RWPE1 (cell line): ENCODE measurements around the gene ARHGAP24.

Source experiments
- CTCF ChIA-PET: fragments of 350-600 bp; sonication (Branson Sonifier 250); formaldehyde crosslinking; extraction: SDS; loops from one replicate; lab custom pipeline; 2021; lab: Yijun Ruan, JAX
- POLR2A ChIA-PET: fragments of 400-600 bp; formaldehyde crosslinking; extraction: SDS; loops from one replicate; lab custom pipeline; 2020; ENCODE audit warnings: antibody characterized with exemption; ENCODE audit not compliant: low non-redundant PET; lab: Yijun Ruan, JAX
- DNase-seq: peaks from one replicate; pipeline ENCODE4 v3.0.0; 2012; ENCODE audit warnings: low spot score
- H3K27ac ChIP-seq: fragments of 450-650 bp; 2 replicates; pipeline ENCODE4 v1.5.1; 2017
- TF ChIP-seq, protein P1 (sequence below): fragments of 450-650 bp; conservative IDR thresholded peaks from 2 replicates; pipeline ENCODE4 v1.5.1; 2017; ENCODE audit warnings: low read depth, mild to moderate bottlenecking

The ARHGAP24 gene

DNA sequence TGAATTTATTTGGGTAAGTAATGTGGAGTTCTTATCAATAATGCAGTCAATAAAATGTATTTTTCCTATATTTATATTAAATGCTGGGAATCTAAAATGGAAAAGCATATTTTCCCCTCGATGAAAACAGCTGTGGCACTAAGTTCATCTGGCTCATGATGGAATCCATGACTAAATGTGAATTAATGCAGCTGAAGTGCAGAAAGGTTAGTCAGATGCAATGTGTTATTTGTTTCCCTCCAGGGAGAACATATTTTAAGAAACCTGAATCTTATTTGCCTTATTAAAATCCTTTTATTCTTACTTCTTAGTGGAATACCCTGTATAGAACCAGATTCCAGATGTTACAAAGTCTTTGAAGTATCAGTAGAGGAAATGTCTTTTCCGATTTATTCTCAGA is 247.9 kb downstream of the ARHGAP24 start:
- POLR2A ChIA-PET, result no interaction called here
- no peak for DNase-seq
- H3K27ac ChIP-seq, result no peak overlapping the region
- CTCF ChIA-PET, result no interaction called here
- TF ChIP-seq, protein P1, sequence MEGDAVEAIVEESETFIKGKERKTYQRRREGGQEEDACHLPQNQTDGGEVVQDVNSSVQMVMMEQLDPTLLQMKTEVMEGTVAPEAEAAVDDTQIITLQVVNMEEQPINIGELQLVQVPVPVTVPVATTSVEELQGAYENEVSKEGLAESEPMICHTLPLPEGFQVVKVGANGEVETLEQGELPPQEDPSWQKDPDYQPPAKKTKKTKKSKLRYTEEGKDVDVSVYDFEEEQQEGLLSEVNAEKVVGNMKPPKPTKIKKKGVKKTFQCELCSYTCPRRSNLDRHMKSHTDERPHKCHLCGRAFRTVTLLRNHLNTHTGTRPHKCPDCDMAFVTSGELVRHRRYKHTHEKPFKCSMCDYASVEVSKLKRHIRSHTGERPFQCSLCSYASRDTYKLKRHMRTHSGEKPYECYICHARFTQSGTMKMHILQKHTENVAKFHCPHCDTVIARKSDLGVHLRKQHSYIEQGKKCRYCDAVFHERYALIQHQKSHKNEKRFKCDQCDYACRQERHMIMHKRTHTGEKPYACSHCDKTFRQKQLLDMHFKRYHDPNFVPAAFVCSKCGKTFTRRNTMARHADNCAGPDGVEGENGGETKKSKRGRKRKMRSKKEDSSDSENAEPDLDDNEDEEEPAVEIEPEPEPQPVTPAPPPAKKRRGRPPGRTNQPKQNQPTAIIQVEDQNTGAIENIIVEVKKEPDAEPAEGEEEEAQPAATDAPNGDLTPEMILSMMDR, result no peak

DNA sequence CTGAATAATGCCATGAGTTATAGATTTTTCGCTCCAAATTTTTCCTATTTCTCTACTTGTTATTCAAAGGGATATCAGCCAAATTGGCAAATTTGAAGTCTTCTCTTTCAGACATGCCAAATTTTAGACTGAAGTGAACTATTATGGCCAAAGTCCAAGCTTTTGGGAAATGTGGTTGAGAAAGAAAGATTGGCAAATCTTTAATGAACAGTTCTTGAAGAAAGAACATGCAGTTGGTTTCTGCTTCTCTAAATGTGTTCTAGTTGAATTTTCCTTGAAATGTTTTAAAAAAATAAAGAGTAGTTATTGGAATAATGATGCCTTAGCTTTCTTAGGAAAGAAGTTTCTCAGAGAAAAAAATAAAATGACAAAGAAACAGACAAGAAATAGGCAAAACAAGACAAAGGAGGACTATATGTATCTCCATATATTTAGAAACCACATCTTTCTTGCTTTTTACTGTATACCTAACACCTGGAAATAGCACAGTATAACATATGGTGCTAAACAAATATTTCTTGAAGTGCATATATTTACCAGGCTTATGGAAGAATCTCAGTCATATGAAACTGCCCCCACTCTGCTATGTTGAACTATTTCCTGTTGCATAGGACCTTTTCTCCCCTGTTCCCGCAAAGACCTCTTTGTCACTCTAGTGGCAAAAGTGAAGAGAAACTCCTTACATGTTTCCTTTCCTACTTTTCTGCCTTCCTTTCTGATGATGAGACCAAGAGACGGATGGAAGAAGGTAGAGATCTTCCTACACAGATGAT is 250.0 kb downstream of the ARHGAP24 start:
- ChIA-PET POLR2A (no interaction called here), CTCF (no interaction called here)
- TF ChIP-seq, protein P1, result no peak
- DNase-seq, result no peak
- H3K27ac ChIP-seq, result no peak overlapping the region

DNA sequence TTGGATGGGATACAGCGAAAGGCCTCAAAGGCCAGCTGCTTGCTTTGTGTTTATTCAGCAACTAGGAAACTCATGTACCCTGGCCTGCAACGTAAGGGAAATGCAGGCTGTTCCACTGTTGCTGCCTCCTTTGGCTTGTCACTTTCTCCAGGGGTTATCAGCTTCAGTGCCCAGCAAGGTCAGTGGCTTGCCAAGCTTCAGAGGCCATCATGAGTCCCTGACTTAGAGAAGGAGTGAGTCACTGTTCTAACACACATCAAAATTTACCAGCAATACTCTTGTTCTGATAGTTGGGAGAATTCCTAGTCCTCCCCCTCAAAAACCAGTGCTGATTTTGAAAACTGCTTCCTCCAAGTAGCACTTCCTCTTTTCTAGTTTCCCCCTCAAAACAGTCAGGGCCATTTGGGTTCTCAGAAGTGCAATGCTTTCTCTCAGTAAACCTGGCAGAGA is 250.8 kb downstream of the ARHGAP24 start:
- TF ChIP-seq, protein P1, result no peak
- ChIA-PET CTCF (interaction anchor here (0.5 kb wide), 1 partner anchor 702 kb away, joined by 3 read pairs; no protein-coding TSS in a partner anchor), POLR2A (no interaction called here)
- H3K27ac ChIP-seq, result no peak overlapping the region
- DNase-seq, result no peak

DNA sequence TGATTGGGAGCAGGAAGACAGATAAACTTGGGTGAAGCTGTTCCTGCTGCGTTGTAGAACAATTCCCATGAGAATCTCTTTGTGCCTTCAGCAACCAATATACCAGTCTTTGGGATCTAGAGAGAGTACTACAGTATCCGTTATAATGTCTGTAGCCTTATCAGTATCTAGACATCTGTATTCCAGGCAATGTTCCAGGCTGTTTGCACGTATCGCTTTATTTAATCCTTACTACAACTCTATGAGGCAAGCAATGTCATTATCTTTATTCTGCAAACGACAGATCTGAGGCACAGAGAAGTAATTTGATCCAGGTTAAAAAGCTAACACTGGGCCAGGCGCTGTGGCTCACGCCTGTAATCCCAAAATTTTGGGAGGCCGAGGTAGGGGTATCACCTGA is 251.6 kb downstream of the ARHGAP24 start:
- TF ChIP-seq, protein P1, result no peak
- ChIA-PET POLR2A (no interaction called here), CTCF (no interaction called here)
- no peak for DNase-seq
- no peak overlapping the region for H3K27ac ChIP-seq

DNA sequence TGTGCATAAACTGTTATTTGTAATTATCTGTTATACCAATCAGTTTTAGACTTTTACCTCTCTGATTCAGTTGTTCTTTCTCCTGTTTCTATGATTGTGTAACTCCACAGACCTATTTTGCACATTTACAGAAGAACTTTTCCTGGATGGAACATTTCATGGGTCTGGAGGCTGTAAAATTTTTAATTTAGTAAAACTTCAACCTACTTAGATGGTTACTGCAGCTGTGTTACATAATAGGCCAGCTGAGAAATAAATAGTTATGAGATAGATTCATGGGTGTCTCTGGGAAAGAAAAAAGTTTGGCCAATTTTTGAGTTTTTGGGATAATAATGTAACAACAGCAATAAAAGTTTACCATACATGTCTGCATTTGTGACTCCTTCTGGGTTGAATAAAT is 253.5 kb downstream of the ARHGAP24 start:
- POLR2A ChIA-PET, result no interaction called here
- TF ChIP-seq, protein P1, result no peak
- CTCF ChIA-PET, result no interaction called here

DNA sequence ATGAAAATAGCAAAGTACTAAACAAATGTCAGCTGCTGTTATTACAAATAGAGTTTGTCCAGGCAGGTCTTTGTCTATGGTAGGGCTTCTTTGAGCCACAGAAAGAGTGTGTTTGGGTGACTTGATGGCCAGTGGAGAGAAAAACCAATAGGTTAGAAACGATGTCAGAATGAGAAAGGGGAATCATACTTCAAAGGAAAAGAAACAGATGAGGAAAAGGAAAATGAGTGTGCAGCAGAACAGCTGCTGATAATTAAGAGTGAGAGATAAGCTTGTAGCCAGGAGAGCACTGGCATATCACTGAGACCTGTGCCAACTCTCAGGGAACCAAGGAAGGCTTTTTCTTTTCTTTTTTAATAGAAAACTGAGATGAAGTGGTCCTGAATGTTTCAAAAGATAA is 257.2 kb downstream of the ARHGAP24 start:
- POLR2A ChIA-PET, result no interaction called here
- TF ChIP-seq, protein P1, result no peak
- no peak for DNase-seq
- H3K27ac ChIP-seq, result no peak overlapping the region
- CTCF ChIA-PET, result interaction anchor here (0.7 kb wide), 1 partner anchor 314 kb away, joined by 3 read pairs; no protein-coding TSS in a partner anchor

More for the DNA sequence above, 253.5 kb downstream of the ARHGAP24 start:
- no peak overlapping the region for H3K27ac ChIP-seq
- DNase-seq, result no peak
